Peyer's patch (tissue), 4 donors: ENCODE data around the gene FLRT1. TPM values are rescaled to one million over a fixed set of nuclear protein-coding genes. Genes with fewer than 3 reads are reported as not detected.

ENCODE experiments used
- DNase-seq, 3 donors: peaks; one replicate each; pipeline ENCODE4 v3.0.0-alpha.2; 2017 to 2019
- H3K27ac ChIP-seq, 4 donors: fragments of 200-600 bp; sonication (generic); one replicate each; pipeline ENCODE4 v1.5.1; 2016 to 2019
- H3K27me3 ChIP-seq, 2 donors: fragments of 200-600 bp; sonication (generic); one replicate each; pipeline ENCODE4 v1.5.1; 2019
- H3K36me3 ChIP-seq, 3 donors: fragments of 200-600 bp; sonication (generic); one replicate each; pipeline ENCODE4 v1.5.1; 2016 to 2019
- H3K4me1 ChIP-seq, 4 donors: fragments of 200-600 bp; sonication (generic); one replicate each; pipeline ENCODE4 v1.5.1; 2016 to 2019
- H3K4me3 ChIP-seq, 4 donors: fragments of 200-600 bp; sonication (generic); 1 replicate in 3 of 4; 2 replicates in 1 of 4; pipeline ENCODE4 v1.5.1; 2016 to 2019; ENCODE audit warnings: mild to moderate bottlenecking in 1 of 4
- H3K9me3 ChIP-seq, 4 donors: fragments of 200-600 bp; sonication (generic); one replicate each; pipeline ENCODE4 v1.5.1; 2016 to 2019; ENCODE audit warnings: mild to moderate bottlenecking in 1 of 4
- POLR2A ChIP-seq, 2 donors: fragments of 450-650 bp; IDR thresholded peaks; one replicate each; pipeline ENCODE4 v1.5.1; 2017; ENCODE audit warnings: antibody characterized with exemption in 2 of 2, mild to moderate bottlenecking in 2 of 2, moderate library complexity in 2 of 2
- total RNA-seq, 4 donors: library from RNA; depleted of rRNA; stranded (reverse); fragments of >200 nt; gene quantifications; one replicate each; pipeline ENCODE4 v1.1.0, GENCODE V29; 2016
- TF ChIP-seq, protein P1 (sequence below), 6 experiments: fragments of 450-650 bp in 4 of 6; fragments of 200-600 bp in 2 of 6; sonication (generic) in 1 of 6; IDR thresholded peaks; one replicate each; pipeline ENCODE4 v1.5.1; 2017 to 2019; ENCODE audit warnings: antibody characterized with exemption in 6 of 6, mild to moderate bottlenecking in 3 of 6, moderate library complexity in 1 of 6

FLRT1 gene
- total RNA-seq, 4 donors from 2014 or later = 0.27 TPM; not detected in 3

DNA sequence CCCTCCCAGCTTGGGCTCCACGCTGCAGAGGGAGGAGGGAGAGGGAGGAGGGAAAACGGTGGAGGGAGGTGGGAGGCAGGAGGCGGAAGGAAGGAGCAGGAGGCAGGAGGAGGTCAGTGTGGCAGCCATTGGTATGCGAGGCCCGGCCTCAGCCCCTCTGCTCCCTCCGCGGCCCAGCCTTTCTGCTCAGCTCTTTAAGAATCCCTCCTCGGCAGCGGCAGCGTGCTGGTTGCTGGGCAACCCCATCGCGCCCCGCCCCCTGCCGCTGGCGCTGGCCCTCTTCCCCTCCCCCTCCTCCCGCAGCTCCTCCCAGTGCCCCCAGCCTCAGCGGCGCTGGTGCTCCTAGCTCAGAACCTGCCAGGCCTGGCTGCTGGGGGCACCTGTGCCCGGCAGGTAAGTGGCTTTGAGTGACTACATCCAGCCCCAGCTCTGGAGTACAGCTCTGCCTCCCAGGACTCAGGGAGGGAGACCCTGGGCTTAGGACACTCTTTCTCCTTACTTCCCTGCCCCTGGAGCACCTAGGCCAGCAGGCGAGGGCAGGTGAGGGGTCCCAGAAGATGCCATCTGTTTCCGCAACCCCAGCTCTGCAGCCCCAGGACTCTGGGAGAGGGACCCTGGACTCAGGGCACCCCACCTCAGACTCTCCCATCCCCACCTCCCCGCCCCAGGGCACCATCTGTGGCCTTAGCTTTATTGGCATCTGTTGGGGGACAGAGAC, 7.2 kb upstream of the FLRT1 start:
- H3K36me3 ChIP-seq = no peaks in the 10 kb centered on the region
- H3K9me3 ChIP-seq = no peaks in the 10 kb centered on the region
- H3K4me1 ChIP-seq = no peaks in the 10 kb centered on the region
- no peak for TF ChIP-seq POLR2A (IDR thresholded peaks at IDR 0.05)
- no peak overlapping the region for H3K4me3 ChIP-seq
- DNase-seq = no peak
- H3K27ac ChIP-seq = no peak overlapping the region
- no peaks in the 10 kb centered on the region for H3K27me3 ChIP-seq

DNA sequence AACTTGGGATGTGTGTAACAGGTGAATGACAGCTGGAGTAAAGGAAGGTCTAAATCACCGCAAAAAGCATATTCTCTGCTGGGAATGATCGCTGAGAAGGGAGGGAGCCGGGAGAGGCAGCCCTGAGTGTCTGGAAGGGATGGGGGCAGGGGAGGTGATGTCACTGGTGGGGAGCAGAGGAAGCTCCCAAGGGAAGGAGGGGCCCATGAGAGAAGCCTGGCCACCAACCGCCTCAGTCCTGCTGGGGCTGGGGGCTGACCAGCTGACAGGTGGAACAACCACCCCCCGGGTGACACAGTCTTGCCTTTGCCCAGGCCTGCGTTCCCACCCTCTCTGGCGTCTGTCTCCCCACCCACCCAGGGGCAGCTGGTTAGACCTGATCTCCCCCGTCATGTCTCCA, 6.0 kb upstream of the FLRT1 start:
- no peak for DNase-seq
- TF ChIP-seq, protein P1, sequence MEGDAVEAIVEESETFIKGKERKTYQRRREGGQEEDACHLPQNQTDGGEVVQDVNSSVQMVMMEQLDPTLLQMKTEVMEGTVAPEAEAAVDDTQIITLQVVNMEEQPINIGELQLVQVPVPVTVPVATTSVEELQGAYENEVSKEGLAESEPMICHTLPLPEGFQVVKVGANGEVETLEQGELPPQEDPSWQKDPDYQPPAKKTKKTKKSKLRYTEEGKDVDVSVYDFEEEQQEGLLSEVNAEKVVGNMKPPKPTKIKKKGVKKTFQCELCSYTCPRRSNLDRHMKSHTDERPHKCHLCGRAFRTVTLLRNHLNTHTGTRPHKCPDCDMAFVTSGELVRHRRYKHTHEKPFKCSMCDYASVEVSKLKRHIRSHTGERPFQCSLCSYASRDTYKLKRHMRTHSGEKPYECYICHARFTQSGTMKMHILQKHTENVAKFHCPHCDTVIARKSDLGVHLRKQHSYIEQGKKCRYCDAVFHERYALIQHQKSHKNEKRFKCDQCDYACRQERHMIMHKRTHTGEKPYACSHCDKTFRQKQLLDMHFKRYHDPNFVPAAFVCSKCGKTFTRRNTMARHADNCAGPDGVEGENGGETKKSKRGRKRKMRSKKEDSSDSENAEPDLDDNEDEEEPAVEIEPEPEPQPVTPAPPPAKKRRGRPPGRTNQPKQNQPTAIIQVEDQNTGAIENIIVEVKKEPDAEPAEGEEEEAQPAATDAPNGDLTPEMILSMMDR (IDR thresholded peaks at IDR 0.05) = no peak
- no peak for TF ChIP-seq POLR2A (IDR thresholded peaks at IDR 0.05)
- Histone ChIP-seq H3K27ac (no peak overlapping the region), H3K4me1 (no peaks in the 10 kb centered on the region), H3K4me3 (no peak overlapping the region), H3K36me3 (no peaks in the 10 kb centered on the region), H3K9me3 (no peaks in the 10 kb centered on the region), H3K27me3 (peaks cover 0 to under 1% of the 10 kb centered on the region in 2 donors)

DNA sequence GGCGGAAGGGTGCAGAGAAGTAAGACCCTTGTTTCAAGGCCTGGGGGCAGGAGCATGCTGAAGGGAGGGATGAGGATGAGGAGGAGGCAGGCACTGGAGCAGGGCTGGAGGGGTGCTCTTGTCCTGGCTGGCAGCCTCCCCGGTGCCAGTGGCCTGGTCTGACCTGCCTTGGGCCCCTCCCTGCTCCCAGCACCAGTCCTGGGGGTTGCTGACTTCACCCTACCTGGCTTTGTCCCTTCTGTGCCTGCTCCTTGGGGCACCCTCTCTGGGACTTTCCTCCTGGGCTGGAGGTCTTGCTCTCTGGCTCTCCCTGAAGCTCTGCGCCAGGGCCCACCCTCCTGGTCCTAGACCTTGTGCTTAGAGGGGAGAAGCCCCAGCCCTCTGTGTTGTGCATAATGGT, 4.7 kb upstream of the FLRT1 start:
- Histone ChIP-seq H3K9me3 (no peaks in the 10 kb centered on the region), H3K27me3 (peaks cover 0 to 8% of the 10 kb centered on the region in 2 donors), H3K27ac (no peak overlapping the region), H3K4me3 (no peak overlapping the region), H3K36me3 (no peaks in the 10 kb centered on the region), H3K4me1 (peaks cover 0 to 9% (median 1%) of the 10 kb centered on the region in 4 donors)
- TF ChIP-seq, protein P1 (IDR thresholded peaks at IDR 0.05) = no peak
- no peak for TF ChIP-seq POLR2A (IDR thresholded peaks at IDR 0.05)
- DNase-seq = no peak

DNA sequence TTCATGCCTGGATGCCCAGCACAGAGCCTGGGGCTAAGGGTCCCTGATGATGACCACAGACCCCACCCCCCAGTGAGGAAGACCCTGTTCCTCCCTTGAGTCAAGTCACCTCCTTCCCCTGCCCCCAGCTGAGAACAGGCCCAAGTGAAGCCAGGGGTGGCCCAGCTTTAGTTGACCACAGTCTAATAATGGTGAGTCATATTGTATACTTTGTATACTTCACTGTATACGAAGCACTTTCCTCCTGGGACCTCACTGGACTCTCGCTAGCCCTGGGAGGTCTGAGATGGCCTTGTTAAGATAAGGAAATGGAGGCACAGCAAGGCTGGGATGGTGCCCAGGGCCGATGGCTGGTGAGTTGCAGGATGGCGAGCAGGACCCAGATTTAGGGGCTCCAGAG, 3.7 kb upstream of the FLRT1 start:
- no peak for DNase-seq
- H3K27ac ChIP-seq = no peak overlapping the region
- H3K27me3 ChIP-seq = peaks cover 0 to 16% of the 10 kb centered on the region in 2 donors
- no peaks in the 10 kb centered on the region for H3K36me3 ChIP-seq
- TF ChIP-seq, protein P1 (IDR thresholded peaks at IDR 0.05) = no peak
- TF ChIP-seq POLR2A (IDR thresholded peaks at IDR 0.05) = no peak
- H3K9me3 ChIP-seq = no peaks in the 10 kb centered on the region
- H3K4me3 ChIP-seq = no peak overlapping the region
- H3K4me1 ChIP-seq = peaks cover 0 to 17% (median 4%) of the 10 kb centered on the region in 4 donors

DNA sequence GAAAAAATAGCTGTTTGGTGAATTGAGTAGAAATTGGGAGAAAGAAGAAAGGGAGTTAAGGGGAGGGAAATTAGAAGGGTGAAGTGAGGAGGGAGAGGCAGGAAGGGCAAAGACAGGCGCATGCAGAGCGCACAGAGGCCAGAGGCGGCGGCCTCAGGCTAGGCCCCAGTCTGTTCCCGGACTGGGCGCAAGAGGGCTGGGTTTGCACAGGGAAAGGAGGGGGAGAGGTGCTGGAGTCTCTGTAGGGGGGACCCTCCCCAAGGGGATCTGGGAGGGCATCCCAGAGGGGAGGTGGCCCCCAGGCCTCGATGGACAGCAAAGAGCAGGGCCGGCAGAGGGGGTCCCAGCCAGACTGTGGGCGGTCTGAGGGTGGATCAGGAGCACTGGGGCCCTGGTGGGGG, 1.3 kb upstream of the FLRT1 start:
- H3K27ac ChIP-seq = no peak overlapping the region
- no peak for DNase-seq
- H3K36me3 ChIP-seq = no peaks in the 10 kb centered on the region
- peaks cover 0 to 17% (median 4%) of the 10 kb centered on the region in 4 donors for H3K4me1 ChIP-seq
- no peaks in the 10 kb centered on the region for H3K9me3 ChIP-seq
- TF ChIP-seq, protein P1 (IDR thresholded peaks at IDR 0.05) = no peak
- TF ChIP-seq POLR2A (IDR thresholded peaks at IDR 0.05) = no peak
- H3K4me3 ChIP-seq = no peak overlapping the region
- peaks cover 0 to 16% of the 10 kb centered on the region in 2 donors for H3K27me3 ChIP-seq

DNA sequence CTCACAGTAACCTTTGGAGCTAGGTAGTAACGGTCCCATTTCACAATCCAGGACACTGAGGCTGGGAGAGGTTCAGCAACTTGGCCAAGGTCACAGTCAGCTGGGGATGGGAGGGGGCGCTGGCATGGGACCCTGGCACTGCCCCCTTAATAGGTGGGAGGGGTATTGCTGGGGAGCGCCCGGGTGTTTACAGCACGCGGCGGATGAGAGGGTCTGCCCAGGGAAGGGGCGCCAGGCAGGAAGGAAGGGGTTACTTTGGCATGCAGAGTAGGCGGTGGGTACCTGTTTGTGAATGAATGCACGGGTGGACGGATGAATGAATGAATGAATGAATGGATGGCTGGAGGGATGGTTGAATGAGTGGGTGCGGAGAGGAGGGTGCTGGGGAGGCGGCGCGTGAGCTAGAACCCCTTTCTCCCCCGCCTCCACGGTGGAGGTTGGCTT, 628 bp upstream of the FLRT1 start:
- DNase-seq = no peak
- Histone ChIP-seq H3K9me3 (no peaks in the 10 kb centered on the region), H3K4me1 (peaks cover 0 to 17% (median 4%) of the 10 kb centered on the region in 4 donors), H3K4me3 (peak overlapping the region in 2 of 4 donors; percentile 15 to 30), H3K36me3 (no peaks in the 10 kb centered on the region), H3K27ac (no peak overlapping the region), H3K27me3 (peaks cover 0 to 16% of the 10 kb centered on the region in 2 donors)
- no peak for TF ChIP-seq POLR2A (IDR thresholded peaks at IDR 0.05)
- TF ChIP-seq, protein P1 (IDR thresholded peaks at IDR 0.05) = no peak
